HEK293T (cell line): Measurements from ENCODE around the gene SFI1.
"Not testable (repeated sequence)": the region's sequence is repeated elsewhere in the genome, so short reads cannot be mapped to it uniquely, and the experiment has no call there.

Experiments used
- FOXK2 ChIP-seq: fragments of 450-650 bp; IDR thresholded peaks from 2 replicates; pipeline ENCODE4 v1.6.1; 2016; ENCODE audit warnings: mild to moderate bottlenecking
- FOXM1 ChIP-seq: fragments of 450-650 bp; IDR thresholded peaks from 2 replicates; pipeline ENCODE4 v1.6.1; 2017; ENCODE audit warnings: mild to moderate bottlenecking, borderline replicate concordance
- HDGF ChIP-seq: fragments of 450-650 bp; IDR thresholded peaks from 2 replicates; pipeline ENCODE4 v1.6.1; 2017; ENCODE audit warnings: antibody characterized with exemption, borderline replicate concordance
- L3MBTL2 ChIP-seq: fragments of 450-650 bp; conservative IDR thresholded peaks from 2 replicates; pipeline ENCODE4 v1.6.1; 2016; ENCODE audit warnings: mild to moderate bottlenecking
- SP1 ChIP-seq: fragments of 450-650 bp; IDR thresholded peaks from 2 replicates; pipeline ENCODE4 v1.6.1; 2017
- SUZ12 ChIP-seq: fragments of 450-650 bp; IDR thresholded peaks from 2 replicates; pipeline ENCODE4 v1.6.1; 2016; ENCODE audit warnings: mild to moderate bottlenecking

DNA sequence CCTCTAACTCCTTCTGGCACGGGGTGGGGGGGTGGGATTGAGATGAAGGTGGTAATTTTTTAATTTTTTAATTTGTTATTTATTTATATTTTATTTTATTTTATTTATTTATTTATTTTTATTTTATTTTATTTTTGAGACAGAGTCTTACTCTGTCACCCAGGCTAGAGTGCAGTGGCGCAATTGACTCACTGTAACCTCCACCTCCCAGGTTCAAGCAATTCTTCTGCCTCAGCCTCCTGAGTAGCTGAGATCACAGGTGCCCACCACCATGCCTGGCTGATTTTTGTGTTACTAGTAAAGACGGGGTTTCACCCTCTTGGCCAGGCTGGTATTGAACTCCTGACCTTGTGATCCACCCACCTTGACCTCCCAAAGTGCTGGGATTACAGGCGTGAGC, 43.8 kb downstream of the SFI1 start:
- not testable (repeated sequence) for TF ChIP-seq SP1, L3MBTL2, FOXK2, FOXM1, HDGF, SUZ12
